Measurements from ENCODE around the gene PTPRR.
"Not testable (repeated sequence)": the region's sequence is repeated elsewhere in the genome, so short reads cannot be mapped to it uniquely, and the experiment has no call there.

Gene PTPRR

GRCh38 chr12:70838127-70838526, 82.4 kb downstream of the PTPRR start:
- DNase-seq (ENCODE audit: low read depth), result no peak

- DNase-seq (ENCODE audit: low read depth), result no peak
Observed at GRCh38 chr12:70837026-70837425, 83.5 kb downstream of the PTPRR start.

GRCh38 chr12:70835948-70836347, 84.6 kb downstream of the PTPRR start:
- DNase-seq (ENCODE audit: low read depth), result no peak

GRCh38 chr12:70831543-70831942, 89.0 kb downstream of the PTPRR start:
- no peak for DNase-seq (ENCODE audit: low read depth)

GRCh38 chr12:70830221-70831061, 90.1 kb downstream of the PTPRR start:
- no peak for DNase-seq (ENCODE audit: low read depth)

GRCh38 chr12:70829070-70829469, 91.5 kb downstream of the PTPRR start:
- no peak for DNase-seq (ENCODE audit: low read depth)

GRCh38 chr12:70828351-70828750, 92.2 kb downstream of the PTPRR start:
- DNase-seq (ENCODE audit: low read depth), result no peak

- DNase-seq (ENCODE audit: low read depth), result no peak
Observed at GRCh38 chr12:70826156-70826555, 94.4 kb downstream of the PTPRR start.

GRCh38 chr12:70824511-70824910, 96.0 kb downstream of the PTPRR start:
- no peak for DNase-seq (ENCODE audit: low read depth)

GRCh38 chr12:70823182-70823976, 97.2 kb downstream of the PTPRR start:
- DNase-seq (ENCODE audit: low read depth), result no peak

GRCh38 chr12:70822412-70822811, 98.1 kb downstream of the PTPRR start:
- DNase-seq (ENCODE audit: low read depth), result no peak

GRCh38 chr12:70815971-70816391, 104.6 kb downstream of the PTPRR start:
- DNase-seq (ENCODE audit: low read depth), result no peak

- no peak for DNase-seq (ENCODE audit: low read depth)
Observed at GRCh38 chr12:70815056-70815455, 105.5 kb downstream of the PTPRR start.

- no peak for DNase-seq (ENCODE audit: low read depth)
Observed at GRCh38 chr12:70813559-70813958, 107.0 kb downstream of the PTPRR start.

- no peak for DNase-seq (ENCODE audit: low read depth)
Observed at GRCh38 chr12:70812136-70812535, 108.4 kb downstream of the PTPRR start.

- no peak for DNase-seq (ENCODE audit: low read depth)
Observed at GRCh38 chr12:70809887-70810286, 110.7 kb downstream of the PTPRR start.

GRCh38 chr12:70807993-70808392, 112.5 kb downstream of the PTPRR start:
- not testable (repeated sequence) for DNase-seq (ENCODE audit: low read depth)

- no peak for DNase-seq (ENCODE audit: low read depth)
Observed at GRCh38 chr12:70806827-70807226, 113.7 kb downstream of the PTPRR start.

- DNase-seq (ENCODE audit: low read depth), result no peak
Observed at GRCh38 chr12:70806043-70806442, 114.5 kb downstream of the PTPRR start.

GRCh38 chr12:70798016-70798783, 122.3 kb downstream of the PTPRR start:
- DNase-seq (ENCODE audit: low read depth), result no peak

GRCh38 chr12:70796989-70797388, 123.5 kb downstream of the PTPRR start:
- DNase-seq (ENCODE audit: low read depth), result no peak

GRCh38 chr12:70795608-70796007, 124.9 kb downstream of the PTPRR start:
- no peak for DNase-seq (ENCODE audit: low read depth)
